Endothelial cell (in vitro differentiated cells): Measurements from ENCODE around the gene CCDC17. TPM values are rescaled to one million over a fixed set of nuclear protein-coding genes. Genes with fewer than 3 reads are reported as not detected.

Source experiments
- DNase-seq: peaks from one replicate; pipeline ENCODE4 v3.0.0; 2021; ENCODE audit warnings: low spot score
- H3K27ac Mint-ChIP-seq: one replicate; pipeline ENCODE4 v1.8.0; 2021; ENCODE audit warnings: mixed read lengths, inconsistent platforms; ENCODE audit not compliant: unreplicated experiment
- H3K27me3 Mint-ChIP-seq: one replicate; pipeline ENCODE4 v1.8.0; 2021; ENCODE audit warnings: mild to moderate bottlenecking, moderate library complexity, mixed read lengths, inconsistent platforms; ENCODE audit not compliant: unreplicated experiment
- H3K36me3 Mint-ChIP-seq: one replicate; pipeline ENCODE4 v1.8.0; 2021; ENCODE audit warnings: mild to moderate bottlenecking, low read depth, mixed read lengths, inconsistent platforms; ENCODE audit not compliant: unreplicated experiment
- H3K4me1 Mint-ChIP-seq: one replicate; pipeline ENCODE4 v1.8.0; 2021; ENCODE audit warnings: mild to moderate bottlenecking, mixed read lengths, inconsistent platforms; ENCODE audit not compliant: unreplicated experiment
- H3K4me3 Mint-ChIP-seq: one replicate; pipeline ENCODE4 v1.8.0; 2021; ENCODE audit warnings: mild to moderate bottlenecking, mixed read lengths, inconsistent platforms; ENCODE audit not compliant: unreplicated experiment
- H3K9me3 Mint-ChIP-seq: one replicate; pipeline ENCODE4 v1.8.0; 2021; ENCODE audit warnings: mixed read lengths, inconsistent platforms; ENCODE audit not compliant: unreplicated experiment
- total RNA-seq: library from RNA; stranded (reverse); fragmentation: NEBNext Ultra II Directional; extraction: Animal tissue kit (Norgen Biotek cat#: 25700); gene quantifications from one replicate; pipeline ENCODE4 v1.2.1, GENCODE V29; 2021; ENCODE audit not compliant: unreplicated experiment
- TF ChIP-seq, protein P1 (sequence below): fragments of 200-600 bp; sonication (generic); IDR thresholded peaks from one replicate; pipeline ENCODE4 v1.5.0; 2021; ENCODE audit warnings: antibody characterized with exemption; ENCODE audit not compliant: unreplicated experiment

The CCDC17 gene
- total RNA-seq, 1 donor from 2014 or later: 3.9 TPM

DNA sequence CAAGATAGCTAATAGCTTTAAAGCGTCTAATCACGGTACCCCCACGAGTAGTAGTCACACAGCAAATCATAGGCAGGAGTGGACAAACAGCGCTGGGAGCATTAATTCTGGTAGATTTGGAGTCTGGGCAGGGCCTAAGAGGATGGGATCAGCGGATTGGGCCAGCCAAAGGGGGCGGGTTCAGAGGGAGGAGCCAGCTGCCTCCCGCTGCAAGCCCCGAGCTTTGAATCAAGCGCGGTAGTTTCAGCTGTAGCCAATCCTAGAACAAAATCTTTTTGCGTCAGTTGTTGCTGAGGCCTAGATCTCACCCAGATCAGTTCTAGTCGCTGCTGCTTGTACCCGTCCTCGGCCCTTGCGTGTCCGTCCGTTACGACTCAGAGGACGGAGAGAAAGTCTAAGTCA lies 40.6 kb downstream of the CCDC17 start:
- TF ChIP-seq, protein P1, sequence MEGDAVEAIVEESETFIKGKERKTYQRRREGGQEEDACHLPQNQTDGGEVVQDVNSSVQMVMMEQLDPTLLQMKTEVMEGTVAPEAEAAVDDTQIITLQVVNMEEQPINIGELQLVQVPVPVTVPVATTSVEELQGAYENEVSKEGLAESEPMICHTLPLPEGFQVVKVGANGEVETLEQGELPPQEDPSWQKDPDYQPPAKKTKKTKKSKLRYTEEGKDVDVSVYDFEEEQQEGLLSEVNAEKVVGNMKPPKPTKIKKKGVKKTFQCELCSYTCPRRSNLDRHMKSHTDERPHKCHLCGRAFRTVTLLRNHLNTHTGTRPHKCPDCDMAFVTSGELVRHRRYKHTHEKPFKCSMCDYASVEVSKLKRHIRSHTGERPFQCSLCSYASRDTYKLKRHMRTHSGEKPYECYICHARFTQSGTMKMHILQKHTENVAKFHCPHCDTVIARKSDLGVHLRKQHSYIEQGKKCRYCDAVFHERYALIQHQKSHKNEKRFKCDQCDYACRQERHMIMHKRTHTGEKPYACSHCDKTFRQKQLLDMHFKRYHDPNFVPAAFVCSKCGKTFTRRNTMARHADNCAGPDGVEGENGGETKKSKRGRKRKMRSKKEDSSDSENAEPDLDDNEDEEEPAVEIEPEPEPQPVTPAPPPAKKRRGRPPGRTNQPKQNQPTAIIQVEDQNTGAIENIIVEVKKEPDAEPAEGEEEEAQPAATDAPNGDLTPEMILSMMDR: no peak
- Mint-ChIP-seq H3K27me3 (peaks cover 11% of the 10 kb centered on the region), H3K4me3 (peak overlapping the region; percentile 98), H3K36me3 (peaks cover 7% of the 10 kb centered on the region), H3K27ac (peak overlapping the region; percentile 100), H3K4me1 (peaks cover 19% of the 10 kb centered on the region), H3K9me3 (no peaks in the 10 kb centered on the region)
- peak; percentile 91 for DNase-seq

- Mint-ChIP-seq H3K9me3 (no peaks in the 10 kb centered on the region), H3K27me3 (no peaks in the 10 kb centered on the region), H3K4me3 (no peak overlapping the region), H3K27ac (no peak overlapping the region), H3K36me3 (peaks cover 7% of the 10 kb centered on the region), H3K4me1 (peaks cover 15% of the 10 kb centered on the region)
- TF ChIP-seq, protein P1: no peak
- no peak for DNase-seq
These were observed 49.7 kb downstream of the CCDC17 start for GRCh38 chr1:45574105-45574626.

- H3K4me1 Mint-ChIP-seq: peaks cover 15% of the 10 kb centered on the region
- no peak for DNase-seq
- H3K9me3 Mint-ChIP-seq: no peaks in the 10 kb centered on the region
- peaks cover 13% of the 10 kb centered on the region for H3K36me3 Mint-ChIP-seq
- H3K27ac Mint-ChIP-seq: no peak overlapping the region
- no peak overlapping the region for H3K4me3 Mint-ChIP-seq
- peaks cover 3% of the 10 kb centered on the region for H3K27me3 Mint-ChIP-seq
- TF ChIP-seq, protein P1: no peak
These were observed 50.5 kb downstream of the CCDC17 start for GRCh38 chr1:45573231-45573804.

- Mint-ChIP-seq H3K27me3 (peaks cover 8% of the 10 kb centered on the region), H3K9me3 (no peaks in the 10 kb centered on the region), H3K27ac (no peak overlapping the region), H3K36me3 (peaks cover 32% of the 10 kb centered on the region), H3K4me3 (no peak overlapping the region), H3K4me1 (peaks cover 15% of the 10 kb centered on the region)
- DNase-seq: no peak
- TF ChIP-seq, protein P1: no peak
These were observed 53.2 kb downstream of the CCDC17 start for GRCh38 chr1:45570631-45571030.

Other genes starting within 250 kb of the CCDC17 start
- gene TESK2, start 132.9 kb downstream of the CCDC17 start, total RNA-seq: 8.0 TPM
- 4.8 TPM for gene CCDC163, start 124.0 kb downstream of the CCDC17 start, total RNA-seq
- gene MMACHC, start 123.8 kb downstream of the CCDC17 start, total RNA-seq: 5.8 TPM
- 325 TPM for gene PRDX1, start 102.2 kb downstream of the CCDC17 start, total RNA-seq
- 125 TPM for gene AKR1A1, start 73.2 kb downstream of the CCDC17 start, total RNA-seq
- gene NASP, start 40.0 kb downstream of the CCDC17 start, total RNA-seq: 149 TPM
- gene GPBP1L1, start 62.5 kb upstream of the CCDC17 start, total RNA-seq: 102 TPM
- gene TMEM69, start 64.1 kb upstream of the CCDC17 start, total RNA-seq: 27.8 TPM
- 9.3 TPM for gene IPP, start 126.6 kb upstream of the CCDC17 start, total RNA-seq
- 27.6 TPM for gene MAST2, start 179.6 kb upstream of the CCDC17 start, total RNA-seq